HG03342 (cell line): Measurements from ENCODE around the gene RBMX2.
"Not testable (repeated sequence)": the region's sequence is repeated elsewhere in the genome, so short reads cannot be mapped to it uniquely, and the experiment has no call there.

Experiments
- ATAC-seq: cut with Tn5 transposase; IDR thresholded peaks from one replicate; pipeline ENCODE4 v1.9.1; 2021; ENCODE audit warnings: mild to moderate bottlenecking, moderate library complexity; ENCODE audit not compliant: unreplicated experiment

RBMX2 gene, protein sequence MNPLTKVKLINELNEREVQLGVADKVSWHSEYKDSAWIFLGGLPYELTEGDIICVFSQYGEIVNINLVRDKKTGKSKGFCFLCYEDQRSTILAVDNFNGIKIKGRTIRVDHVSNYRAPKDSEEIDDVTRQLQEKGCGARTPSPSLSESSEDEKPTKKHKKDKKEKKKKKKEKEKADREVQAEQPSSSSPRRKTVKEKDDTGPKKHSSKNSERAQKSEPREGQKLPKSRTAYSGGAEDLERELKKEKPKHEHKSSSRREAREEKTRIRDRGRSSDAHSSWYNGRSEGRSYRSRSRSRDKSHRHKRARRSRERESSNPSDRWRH

GRCh38 chrX:130401415-130402207 lies at the start of gene RBMX2:
RBMX2 (plus strand) TSS chrX:130401987; CDS start chrX:130402033, 46 bp downstream.
- peak; percentile 94 for ATAC-seq

DNA sequence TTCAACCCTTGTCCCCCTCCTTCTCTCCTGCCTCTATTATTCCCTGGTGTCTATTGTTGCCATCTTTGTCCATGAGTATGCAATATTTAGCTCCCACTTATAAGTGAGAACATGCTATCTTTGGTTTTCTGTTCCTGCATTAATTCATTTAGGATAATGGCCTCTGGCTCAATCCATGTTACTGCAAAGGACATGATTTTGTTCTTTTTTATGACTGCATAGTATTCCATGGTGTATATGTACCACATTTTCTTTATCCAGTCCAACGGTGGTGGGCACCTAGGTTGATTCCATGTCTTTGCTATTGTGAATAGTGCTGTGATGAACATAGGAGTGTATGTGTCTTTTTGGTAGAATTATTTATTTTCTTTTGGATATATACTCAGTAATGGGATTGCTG lies 49.7 kb upstream of the RBMX2 start:
- ATAC-seq, result not testable (repeated sequence)

DNA sequence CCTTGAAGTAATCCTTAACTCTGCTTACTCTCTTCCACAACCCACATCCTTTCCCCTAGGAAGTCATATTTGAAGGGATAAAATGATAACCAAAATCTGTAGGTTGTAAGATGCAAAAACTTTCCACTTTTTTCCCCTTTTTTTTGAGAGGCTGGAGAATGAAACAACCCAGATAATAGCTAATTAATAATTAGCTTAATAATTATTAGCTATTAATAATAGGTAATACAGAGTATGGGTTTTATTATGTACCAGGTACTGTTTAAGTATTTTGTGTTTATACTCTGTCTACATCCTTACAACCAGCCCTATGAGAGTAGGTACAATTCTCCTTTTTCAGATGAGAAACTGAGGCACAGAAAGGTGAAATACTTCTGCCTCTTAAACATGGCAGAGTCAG lies 25.7 kb upstream of the RBMX2 start:
- no peak for ATAC-seq

DNA sequence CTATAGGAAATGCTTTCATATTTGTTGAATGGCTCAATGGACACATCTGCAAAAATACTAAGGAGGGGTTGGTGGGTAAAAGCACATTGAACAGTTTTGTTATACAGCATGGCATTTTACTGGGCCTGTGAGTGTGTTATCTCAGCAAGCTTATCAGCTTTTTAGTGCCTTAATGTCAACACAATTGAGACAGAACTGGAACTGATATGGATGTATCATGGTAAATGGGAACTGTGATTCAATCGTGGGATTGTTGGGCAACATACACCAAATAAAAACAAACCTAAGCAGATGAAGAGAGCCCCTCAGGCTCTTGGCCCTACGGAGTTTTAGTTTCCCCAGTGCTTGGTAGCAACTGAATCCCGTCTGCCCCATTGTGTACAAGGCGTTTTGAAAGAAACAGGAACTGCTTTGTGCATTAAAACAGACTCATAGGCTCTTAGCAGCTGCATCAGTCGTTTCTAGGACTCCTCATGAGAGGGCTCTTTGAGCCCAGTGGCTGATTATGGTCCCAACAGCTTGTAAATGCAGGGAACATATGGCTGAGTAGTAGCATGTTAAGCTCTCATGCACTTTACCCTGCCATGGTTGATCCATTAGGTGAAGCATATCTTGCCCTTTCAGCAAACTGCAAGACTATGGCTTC lies 23.6 kb upstream of the RBMX2 start:
- no peak for ATAC-seq

GRCh38 chrX:130385520-130385919 lies 16.3 kb upstream of the RBMX2 start, which contains the start of gene GPR119:
GPR119 (minus strand) TSS chrX:130385674; CDS start chrX:130385447, 227 bp downstream.
- no peak for ATAC-seq

DNA sequence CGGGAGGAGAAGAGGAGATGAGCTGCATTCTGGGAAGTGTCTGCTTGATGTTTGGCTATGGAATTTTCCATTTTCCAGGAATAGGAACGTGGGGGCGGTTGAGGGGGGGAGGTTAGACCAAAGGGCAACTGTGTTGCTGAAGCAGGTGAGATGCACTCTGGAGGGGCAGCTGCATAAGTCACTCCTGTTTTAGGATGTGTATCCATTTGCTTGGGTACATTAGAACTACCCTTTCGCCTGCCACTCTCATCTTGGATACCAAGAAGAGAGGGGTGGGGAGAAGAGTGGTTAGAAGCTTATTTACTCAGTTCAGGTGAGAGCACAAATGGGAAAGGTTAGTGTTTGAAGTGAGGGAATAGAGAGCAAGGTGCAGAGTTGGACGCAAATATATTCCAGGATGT lies 15.4 kb upstream of the RBMX2 start:
- ATAC-seq, result no peak

DNA sequence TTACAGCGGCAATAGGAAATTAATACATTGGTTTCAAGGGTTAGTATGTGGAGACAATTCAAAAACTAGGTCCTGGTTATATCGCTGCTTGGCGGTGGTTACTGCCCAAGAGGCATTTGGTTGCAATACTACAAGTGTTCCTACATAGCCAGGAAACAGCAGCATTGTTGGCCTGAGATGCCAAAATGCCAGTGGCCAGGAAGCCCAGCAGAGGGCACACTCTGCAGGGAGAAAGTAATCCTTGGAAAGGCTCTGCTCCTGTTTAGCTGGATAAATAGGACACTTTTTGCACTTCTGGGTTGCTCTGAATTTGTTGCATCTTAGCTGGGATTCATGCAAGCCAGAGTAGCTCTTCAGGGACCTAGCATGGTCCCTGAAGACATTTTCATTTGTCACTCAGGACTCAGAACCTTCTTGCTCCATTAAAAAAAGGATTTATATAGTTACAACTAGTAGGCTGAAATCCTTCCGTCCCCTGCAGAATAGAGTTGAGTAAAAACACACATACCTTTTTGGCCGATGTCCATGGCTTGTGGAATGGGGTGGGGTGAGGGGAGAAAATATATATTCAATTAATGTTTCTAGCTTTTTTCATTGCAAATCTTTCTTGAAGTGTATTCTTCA lies 8.2 kb upstream of the RBMX2 start:
- ATAC-seq, result no peak

DNA sequence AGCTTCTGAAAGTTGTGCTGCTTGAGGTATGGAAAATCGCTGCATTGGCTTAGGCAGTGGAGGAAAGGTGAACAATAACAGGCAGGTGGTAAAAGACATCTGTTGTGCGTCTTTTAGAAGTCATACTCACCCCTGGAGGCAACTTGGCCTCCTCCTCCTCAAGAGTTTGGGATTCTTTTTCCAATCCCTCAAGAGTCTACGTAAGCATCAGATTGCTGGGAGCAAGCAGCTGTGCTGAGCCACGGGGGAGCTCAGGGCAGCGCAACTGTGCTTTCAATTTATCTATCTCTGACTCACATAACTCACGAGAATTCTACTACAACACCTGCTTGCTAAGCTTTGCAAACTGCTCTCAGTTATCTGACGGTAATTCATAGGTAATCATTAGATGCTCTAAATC lies 6.4 kb upstream of the RBMX2 start:
- no peak for ATAC-seq

DNA sequence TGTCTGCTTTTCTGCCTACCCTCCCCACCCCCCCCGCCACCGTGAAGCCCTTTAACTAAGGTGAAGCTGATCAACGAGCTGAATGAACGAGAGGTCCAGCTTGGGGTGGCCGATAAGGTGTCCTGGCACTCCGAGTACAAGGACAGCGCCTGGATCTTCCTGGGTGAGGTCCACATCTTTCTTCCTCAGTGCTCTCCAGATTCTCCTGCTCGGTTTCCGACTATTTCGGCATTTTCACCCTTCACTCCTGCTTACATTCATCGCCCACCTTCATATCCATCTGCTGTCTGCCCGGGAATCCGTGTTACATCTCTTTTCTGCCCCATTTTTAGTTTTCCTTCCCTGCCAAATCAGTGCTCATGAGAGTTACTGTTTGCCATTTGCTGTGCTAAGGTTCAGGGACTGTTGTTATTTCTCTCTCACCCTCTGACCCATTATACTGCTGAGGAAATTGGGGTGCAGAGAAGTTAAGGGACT lies 459 bp downstream of the RBMX2 start:
- ATAC-seq, result no peak

- no peak for ATAC-seq
Measured at GRCh38 chrX:130413415-130413814, 11.6 kb downstream of the RBMX2 start.

GRCh38 chrX:130414800-130415199 lies 13.0 kb downstream of the RBMX2 start:
- ATAC-seq, result no peak

DNA sequence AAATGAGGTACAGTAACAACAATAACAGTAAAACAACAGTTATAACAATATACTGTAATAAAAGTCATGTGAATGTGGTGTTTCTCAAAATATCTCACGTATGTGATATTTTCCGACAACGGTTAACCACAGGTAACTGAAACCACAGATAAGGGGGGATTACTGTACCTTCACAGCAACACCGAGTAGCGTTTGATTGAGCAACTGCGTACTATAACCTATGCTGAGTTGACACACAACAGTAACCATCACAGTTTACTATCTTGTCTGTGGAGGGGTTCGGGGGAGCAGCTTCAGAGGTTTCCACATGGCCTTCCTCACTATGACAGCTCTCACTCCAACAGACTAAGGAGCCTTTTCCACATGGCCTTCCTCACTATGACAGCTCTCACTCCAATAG lies 13.4 kb downstream of the RBMX2 start:
- no peak for ATAC-seq

DNA sequence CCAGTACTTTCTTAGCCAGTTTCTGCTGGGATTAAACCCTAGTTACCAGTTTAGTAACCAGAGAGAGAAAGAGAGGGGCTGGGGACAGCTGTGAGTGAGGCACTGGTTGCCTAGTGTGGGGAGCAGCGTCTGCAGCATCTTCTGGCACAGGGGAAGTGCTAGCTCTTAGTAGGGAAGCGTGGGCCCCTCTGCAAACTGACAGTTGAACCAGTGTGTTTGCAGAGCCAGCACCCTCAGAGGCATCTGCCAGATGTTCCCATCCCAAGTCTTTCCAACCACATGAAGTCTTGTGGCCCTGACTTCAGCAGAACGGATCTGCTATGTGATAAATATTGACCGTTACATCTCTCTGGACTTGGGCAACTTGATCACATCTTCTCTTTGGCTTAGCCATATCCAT lies 15.0 kb downstream of the RBMX2 start:
- no peak for ATAC-seq

- ATAC-seq, result no peak
Measured at GRCh38 chrX:130418066-130418465, 16.3 kb downstream of the RBMX2 start.

GRCh38 chrX:130418740-130419139 lies 17.0 kb downstream of the RBMX2 start:
- no peak for ATAC-seq

DNA sequence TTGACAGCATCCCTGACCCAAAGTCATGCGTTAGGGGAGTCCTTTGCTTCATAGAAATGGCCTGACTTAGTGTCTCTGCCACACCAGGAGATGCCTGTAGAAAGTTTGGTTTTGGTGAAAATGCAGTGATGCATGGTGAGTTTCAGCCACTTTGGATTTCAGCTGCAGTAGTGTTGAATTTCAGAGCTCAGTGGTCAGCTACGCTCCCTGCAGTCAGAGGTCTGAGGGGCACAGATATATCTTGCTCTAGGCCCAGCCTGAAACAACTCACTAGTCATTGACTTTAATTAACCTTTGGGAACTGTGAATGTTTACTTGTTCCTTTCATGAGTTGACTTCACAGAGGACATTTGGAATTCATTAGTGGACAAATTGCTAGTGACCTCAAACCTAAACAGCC lies 17.5 kb downstream of the RBMX2 start:
- no peak for ATAC-seq

- no peak for ATAC-seq
Measured at GRCh38 chrX:130426531-130426930, 24.7 kb downstream of the RBMX2 start.

DNA sequence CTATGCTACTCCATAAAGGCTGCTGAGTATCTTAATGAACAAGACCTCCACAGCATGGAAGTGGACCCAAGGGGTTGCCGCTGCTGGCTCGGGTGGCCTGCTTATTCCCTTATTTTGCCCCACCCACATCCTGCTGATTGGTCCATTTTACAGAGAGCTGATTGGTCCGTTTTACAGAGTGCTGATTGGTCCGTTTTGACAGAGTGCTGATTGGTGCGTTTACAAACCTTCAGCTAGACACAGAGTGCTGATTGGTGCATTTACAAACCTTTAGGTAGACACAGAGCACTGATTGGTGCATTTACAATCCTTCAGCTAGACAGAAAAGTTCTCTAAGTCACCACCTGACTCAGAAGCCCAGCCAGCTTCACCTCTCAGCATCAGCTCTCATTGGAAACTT lies 27.4 kb downstream of the RBMX2 start:
- ATAC-seq, result not testable (repeated sequence)

DNA sequence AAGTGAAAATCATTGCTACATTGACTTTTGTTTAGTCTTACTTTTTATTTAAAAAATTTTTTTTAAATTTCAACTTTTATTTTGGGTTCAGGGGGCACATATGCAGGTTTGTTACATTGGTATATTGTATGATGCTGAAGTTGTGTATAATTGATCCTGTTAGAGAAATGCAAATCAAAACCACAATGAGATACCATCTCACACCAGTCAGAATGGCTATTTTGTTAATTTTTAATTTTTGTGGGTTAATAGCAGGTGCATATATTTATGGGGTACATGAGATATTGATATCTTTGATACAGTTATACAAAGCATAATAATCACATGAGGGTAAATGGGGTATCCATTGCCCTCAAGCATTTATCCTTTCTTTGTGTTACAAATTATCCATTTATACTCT lies 34.1 kb downstream of the RBMX2 start:
- no peak for ATAC-seq

- ATAC-seq, result not testable (repeated sequence)
Measured at GRCh38 chrX:130437996-130438395, 36.2 kb downstream of the RBMX2 start.

DNA sequence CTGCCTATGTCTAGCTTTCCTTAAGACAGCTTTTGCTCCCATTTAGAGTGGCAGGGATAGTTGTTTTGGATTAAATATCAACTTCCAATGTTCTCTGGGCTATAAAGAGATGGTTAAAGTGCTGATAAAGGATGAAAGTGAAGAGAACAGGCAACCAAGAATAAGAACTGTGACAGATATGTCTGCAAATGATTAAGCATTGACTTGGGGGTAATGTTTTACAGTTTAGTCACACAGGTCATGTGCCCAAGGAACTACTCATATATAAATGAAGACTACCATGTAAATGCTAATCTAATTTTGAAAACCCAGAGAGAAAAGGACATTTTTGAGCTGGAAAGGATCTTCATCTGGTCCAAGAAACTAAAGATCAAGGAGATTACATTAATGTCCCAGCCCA lies 42.1 kb downstream of the RBMX2 start:
- ATAC-seq, result no peak
